Ovary (tissue), 3 donors: ENCODE measurements around the gene TAGLN.

Source experiments
- EP300 ChIP-seq: sonication (generic); formaldehyde crosslinking; IDR thresholded peaks from one replicate; pipeline ENCODE4 v1.6.1; 2017; ENCODE audit warnings: antibody characterized with exemption
- POLR2A ChIP-seq: fragments of 450-650 bp; IDR thresholded peaks from one replicate; pipeline ENCODE4 v1.6.1; 2017; ENCODE audit warnings: antibody characterized with exemption, mild to moderate bottlenecking, moderate library complexity
- TF ChIP-seq, protein P1 (sequence below), 3 donors: fragments of 450-650 bp in 2 of 3; fragments of 200-600 bp in 1 of 3; IDR thresholded peaks; one replicate each; pipeline versions ENCODE4 v1.5.1 to v1.8.0; 2016 to 2022; ENCODE audit warnings: antibody characterized with exemption in 3 of 3, mild to moderate bottlenecking in 1 of 3
- donor health status: DM: no; HTN: no; CAD: no.

DNA sequence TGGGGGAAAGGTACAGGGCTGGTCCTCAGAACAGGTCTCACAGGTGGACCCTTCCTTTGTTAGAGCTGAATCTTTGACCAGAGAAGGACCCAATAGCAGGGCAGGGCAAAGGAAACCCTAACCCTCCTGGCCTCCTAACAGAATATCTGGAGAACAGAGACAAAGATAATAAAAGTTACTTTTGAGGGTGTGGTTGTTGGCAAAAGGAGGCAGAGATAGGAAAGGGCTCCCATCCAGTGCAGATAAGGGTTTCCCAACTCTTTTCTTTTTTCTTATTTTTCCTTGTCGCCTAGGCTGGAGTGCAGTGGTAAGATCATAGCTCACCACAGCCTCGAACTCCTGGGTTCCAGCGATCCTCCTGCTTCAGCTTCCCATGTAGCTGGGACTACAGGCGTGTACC, 20.8 kb downstream of the TAGLN start:
- TF ChIP-seq, protein P1, sequence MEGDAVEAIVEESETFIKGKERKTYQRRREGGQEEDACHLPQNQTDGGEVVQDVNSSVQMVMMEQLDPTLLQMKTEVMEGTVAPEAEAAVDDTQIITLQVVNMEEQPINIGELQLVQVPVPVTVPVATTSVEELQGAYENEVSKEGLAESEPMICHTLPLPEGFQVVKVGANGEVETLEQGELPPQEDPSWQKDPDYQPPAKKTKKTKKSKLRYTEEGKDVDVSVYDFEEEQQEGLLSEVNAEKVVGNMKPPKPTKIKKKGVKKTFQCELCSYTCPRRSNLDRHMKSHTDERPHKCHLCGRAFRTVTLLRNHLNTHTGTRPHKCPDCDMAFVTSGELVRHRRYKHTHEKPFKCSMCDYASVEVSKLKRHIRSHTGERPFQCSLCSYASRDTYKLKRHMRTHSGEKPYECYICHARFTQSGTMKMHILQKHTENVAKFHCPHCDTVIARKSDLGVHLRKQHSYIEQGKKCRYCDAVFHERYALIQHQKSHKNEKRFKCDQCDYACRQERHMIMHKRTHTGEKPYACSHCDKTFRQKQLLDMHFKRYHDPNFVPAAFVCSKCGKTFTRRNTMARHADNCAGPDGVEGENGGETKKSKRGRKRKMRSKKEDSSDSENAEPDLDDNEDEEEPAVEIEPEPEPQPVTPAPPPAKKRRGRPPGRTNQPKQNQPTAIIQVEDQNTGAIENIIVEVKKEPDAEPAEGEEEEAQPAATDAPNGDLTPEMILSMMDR (IDR thresholded peaks at IDR 0.05): no peak
- TF ChIP-seq POLR2A (no peak), EP300 (no peak)
